Vagina (tissue), 2 donors: ENCODE data around the gene PTPRK. TPM values are rescaled to one million over a fixed set of nuclear protein-coding genes. Genes with fewer than 3 reads are reported as not detected.

Source experiments
- DNase-seq, 2 donors: peaks; one replicate each; pipeline ENCODE4 v3.0.0-alpha.2; 2017; ENCODE audit errors: extremely low spot score in 2 of 2
- H3K27ac ChIP-seq: fragments of 200-600 bp; sonication (generic); one replicate; pipeline ENCODE4 v1.5.1; 2019
- H3K27me3 ChIP-seq: fragments of 200-600 bp; sonication (generic); one replicate; pipeline ENCODE4 v1.5.1; 2019
- H3K36me3 ChIP-seq, 2 donors: fragments of 200-600 bp; sonication (generic); one replicate each; pipeline ENCODE4 v1.5.1; 2017 to 2019
- H3K4me1 ChIP-seq: fragments of 200-600 bp; sonication (generic); one replicate; pipeline ENCODE4 v1.5.1; 2019
- H3K4me3 ChIP-seq, 2 donors: fragments of 200-600 bp; sonication (generic); 1 replicate in 1 of 2; 2 replicates in 1 of 2; pipeline ENCODE4 v1.5.1; 2016 to 2019
- H3K9me3 ChIP-seq: fragments of 200-600 bp; sonication (generic); one replicate; pipeline ENCODE4 v1.5.1; 2019
- POLR2A ChIP-seq, 2 donors: fragments of 450-650 bp; IDR thresholded peaks; one replicate each; pipeline ENCODE4 v1.6.1; 2017; ENCODE audit warnings: antibody characterized with exemption in 2 of 2, mild to moderate bottlenecking in 2 of 2, moderate library complexity in 2 of 2
- POLR2AphosphoS5 ChIP-seq, 2 donors: sonication (generic); formaldehyde crosslinking; IDR thresholded peaks; one replicate each; pipeline ENCODE4 v1.9.0; 2017; ENCODE audit warnings: antibody characterized with exemption in 2 of 2, mild to moderate bottlenecking in 2 of 2, low read depth in 1 of 2; ENCODE audit not compliant: insufficient read depth in 1 of 2
- intact Hi-C: fragments of 100-400 bp; cut with DNase I; formaldehyde crosslinking; loops from one replicate; pipeline ENCODE4 v1.15.1; 2023
- total RNA-seq: library from RNA; depleted of rRNA; stranded (reverse); fragments of >200 nt; gene quantifications from one replicate; pipeline ENCODE4 v1.2.3, GENCODE V29; 2016
- TF ChIP-seq, protein P1 (sequence below), 3 experiments: fragments of 450-650 bp in 2 of 3; fragments of 200-600 bp in 1 of 3; sonication (generic) in 1 of 3; IDR thresholded peaks; one replicate each; pipeline ENCODE4 v1.5.1; 2017 to 2019; ENCODE audit warnings: antibody characterized with exemption in 3 of 3, mild to moderate bottlenecking in 2 of 3, moderate library complexity in 2 of 3

PTPRK gene
- total RNA-seq, 1 donor from 2014 or later: 82.5 TPM

DNA sequence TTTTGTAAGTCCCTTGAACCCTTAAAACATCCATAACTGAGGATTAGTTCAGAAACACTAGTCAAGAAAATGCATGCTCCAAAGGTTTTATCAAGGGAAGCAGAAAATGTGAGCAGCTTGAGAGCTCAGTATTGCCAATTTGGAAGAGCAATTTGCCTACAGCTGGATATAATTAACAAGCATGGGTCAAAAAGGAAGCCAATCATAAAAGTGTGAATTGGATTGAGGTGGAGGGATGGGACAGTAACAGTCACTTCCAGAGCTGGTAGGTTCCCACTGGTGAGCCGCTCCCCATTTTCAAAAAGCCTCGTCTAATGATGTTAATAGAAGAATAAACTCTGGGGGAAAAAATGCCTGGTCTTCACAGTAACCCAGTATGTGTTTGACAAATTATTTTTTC, 5.0 kb upstream of the PTPRK start:
- DNase-seq: no peak
- Histone ChIP-seq H3K36me3 (no peaks in the 10 kb centered on the region), H3K9me3 (no peaks in the 10 kb centered on the region), H3K4me1 (no peaks in the 10 kb centered on the region), H3K27ac (no peak overlapping the region), H3K27me3 (no peaks in the 10 kb centered on the region), H3K4me3 (no peak overlapping the region)
- TF ChIP-seq POLR2A (IDR thresholded peaks at IDR 0.05) (no peak), POLR2AphosphoS5 (IDR thresholded peaks at IDR 0.05; ENCODE audit: insufficient read depth in 1 of 2, low read depth in 1 of 2) (no peak)
- TF ChIP-seq, protein P1, sequence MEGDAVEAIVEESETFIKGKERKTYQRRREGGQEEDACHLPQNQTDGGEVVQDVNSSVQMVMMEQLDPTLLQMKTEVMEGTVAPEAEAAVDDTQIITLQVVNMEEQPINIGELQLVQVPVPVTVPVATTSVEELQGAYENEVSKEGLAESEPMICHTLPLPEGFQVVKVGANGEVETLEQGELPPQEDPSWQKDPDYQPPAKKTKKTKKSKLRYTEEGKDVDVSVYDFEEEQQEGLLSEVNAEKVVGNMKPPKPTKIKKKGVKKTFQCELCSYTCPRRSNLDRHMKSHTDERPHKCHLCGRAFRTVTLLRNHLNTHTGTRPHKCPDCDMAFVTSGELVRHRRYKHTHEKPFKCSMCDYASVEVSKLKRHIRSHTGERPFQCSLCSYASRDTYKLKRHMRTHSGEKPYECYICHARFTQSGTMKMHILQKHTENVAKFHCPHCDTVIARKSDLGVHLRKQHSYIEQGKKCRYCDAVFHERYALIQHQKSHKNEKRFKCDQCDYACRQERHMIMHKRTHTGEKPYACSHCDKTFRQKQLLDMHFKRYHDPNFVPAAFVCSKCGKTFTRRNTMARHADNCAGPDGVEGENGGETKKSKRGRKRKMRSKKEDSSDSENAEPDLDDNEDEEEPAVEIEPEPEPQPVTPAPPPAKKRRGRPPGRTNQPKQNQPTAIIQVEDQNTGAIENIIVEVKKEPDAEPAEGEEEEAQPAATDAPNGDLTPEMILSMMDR (IDR thresholded peaks at IDR 0.05): no peak
- intact Hi-C loops: no loop called here

DNA sequence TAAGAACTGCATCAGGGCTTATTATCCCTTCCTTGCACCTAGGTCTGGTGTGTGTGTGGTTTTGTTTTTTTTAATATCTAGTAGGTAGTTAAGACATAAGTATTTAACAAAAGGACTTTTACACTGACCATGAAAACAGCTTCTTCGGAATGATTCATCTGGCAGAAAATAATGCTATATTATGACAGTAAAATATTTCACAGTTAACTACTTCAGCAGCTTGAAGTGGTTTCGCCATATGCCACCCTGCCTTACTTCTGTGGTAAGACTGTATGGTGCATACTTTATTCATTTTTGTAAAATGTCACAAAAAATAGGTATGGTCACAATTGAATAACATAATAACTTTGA, 858 bp upstream of the PTPRK start:
- no peaks in the 10 kb centered on the region for H3K9me3 ChIP-seq
- H3K4me3 ChIP-seq: peak overlapping the region; percentile 64 to 80
- H3K27me3 ChIP-seq: no peaks in the 10 kb centered on the region
- no peaks in the 10 kb centered on the region for H3K36me3 ChIP-seq
- intact Hi-C loops: no loop called here
- DNase-seq: no peak
- H3K27ac ChIP-seq: peak overlapping the region; percentile 97
- TF ChIP-seq POLR2A (IDR thresholded peaks at IDR 0.05) (no peak), POLR2AphosphoS5 (IDR thresholded peaks at IDR 0.05; ENCODE audit: insufficient read depth in 1 of 2, low read depth in 1 of 2) (no peak)
- TF ChIP-seq, protein P1 (IDR thresholded peaks at IDR 0.05): no peak
- peaks cover 27% of the 10 kb centered on the region for H3K4me1 ChIP-seq

DNA sequence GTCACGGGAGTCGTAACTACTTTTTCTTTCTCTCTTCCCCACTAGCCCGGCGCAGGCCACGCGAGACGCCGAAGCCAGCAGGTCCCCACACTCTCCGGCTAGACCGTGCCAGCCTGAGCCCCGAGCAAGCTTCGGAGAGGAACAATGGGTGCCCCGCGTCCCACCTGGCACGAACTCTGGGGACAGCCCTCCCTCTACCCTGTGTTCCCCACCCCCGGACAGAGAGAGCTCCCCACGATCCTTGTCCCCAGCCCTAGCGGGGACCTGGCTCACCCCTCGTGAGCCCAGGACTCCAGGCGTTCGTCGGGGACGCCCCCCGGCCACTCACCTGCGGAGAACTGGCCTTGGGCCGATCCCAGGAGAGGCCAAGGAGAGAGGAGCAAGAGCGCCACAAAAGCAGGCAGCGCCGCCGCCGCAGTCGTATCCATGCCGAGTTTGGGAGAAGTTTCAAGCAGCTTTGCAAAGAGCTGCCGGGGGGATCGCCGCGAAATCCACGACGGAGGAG, 416 bp downstream of the PTPRK start:
- DNase-seq: peak in 1 of 2 donors; percentile 91
- H3K4me1 ChIP-seq: peaks cover 37% of the 10 kb centered on the region
- peak overlapping the region; percentile 64 to 80 for H3K4me3 ChIP-seq
- no peaks in the 10 kb centered on the region for H3K36me3 ChIP-seq
- intact Hi-C loops: no loop called here
- no peaks in the 10 kb centered on the region for H3K27me3 ChIP-seq
- no peaks in the 10 kb centered on the region for H3K9me3 ChIP-seq
- TF ChIP-seq POLR2AphosphoS5 (IDR thresholded peaks at IDR 0.05; ENCODE audit: insufficient read depth in 1 of 2, low read depth in 1 of 2): no peak
- H3K27ac ChIP-seq: peak overlapping the region; percentile 97

DNA sequence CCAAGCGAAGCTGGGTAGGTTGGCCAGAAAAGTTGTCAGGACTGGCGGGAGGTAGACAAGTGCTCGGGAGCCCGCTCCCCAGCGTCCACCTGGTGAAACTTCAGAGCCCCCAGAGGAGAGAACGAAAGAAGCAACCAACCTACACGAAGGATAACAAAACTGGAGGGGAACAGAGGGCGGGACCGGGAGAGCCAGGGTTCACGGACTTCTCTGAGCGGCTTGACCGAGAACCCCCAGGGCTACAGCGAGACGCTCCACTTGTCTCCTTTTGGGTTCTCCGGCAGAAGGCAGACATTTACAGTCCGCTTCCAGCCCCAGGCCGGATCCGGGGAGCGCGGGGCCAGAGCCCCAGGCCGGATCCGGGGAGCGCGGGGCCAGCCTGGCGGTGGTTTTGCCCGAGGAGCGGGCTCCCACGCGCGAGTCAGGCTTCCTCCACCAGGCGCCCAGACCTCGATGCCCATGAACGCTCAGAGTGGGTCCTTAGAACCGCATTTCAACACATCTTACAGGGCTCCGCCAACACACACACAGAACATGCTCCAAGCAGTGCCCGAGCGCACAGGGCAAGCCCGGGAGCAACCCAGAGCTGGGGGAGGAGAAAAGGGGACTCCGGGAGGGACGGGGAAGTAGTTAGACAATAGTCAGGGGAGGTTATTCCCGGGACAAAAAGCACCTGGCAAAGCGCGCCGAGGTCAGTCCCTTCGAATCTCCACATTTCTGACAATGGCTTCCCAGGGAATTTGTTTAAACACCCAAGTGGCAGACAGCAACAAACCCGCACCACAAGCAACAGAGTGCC, 1.1 kb downstream of the PTPRK start:
- no peaks in the 10 kb centered on the region for H3K9me3 ChIP-seq
- TF ChIP-seq, protein P1 (IDR thresholded peaks at IDR 0.05): peak in 1 of 3 experiments; percentile 4
- peak in 1 of 2 donors; percentile 48 for TF ChIP-seq POLR2AphosphoS5 (IDR thresholded peaks at IDR 0.05; ENCODE audit: insufficient read depth in 1 of 2, low read depth in 1 of 2)
- TF ChIP-seq POLR2A (IDR thresholded peaks at IDR 0.05): no peak
- peak overlapping the region; percentile 64 to 80 for H3K4me3 ChIP-seq
- intact Hi-C loops: no loop called here
- H3K27me3 ChIP-seq: no peaks in the 10 kb centered on the region
- no peak for DNase-seq
- peak overlapping the region; percentile 97 for H3K27ac ChIP-seq
- no peaks in the 10 kb centered on the region for H3K36me3 ChIP-seq
- peaks cover 43% of the 10 kb centered on the region for H3K4me1 ChIP-seq

DNA sequence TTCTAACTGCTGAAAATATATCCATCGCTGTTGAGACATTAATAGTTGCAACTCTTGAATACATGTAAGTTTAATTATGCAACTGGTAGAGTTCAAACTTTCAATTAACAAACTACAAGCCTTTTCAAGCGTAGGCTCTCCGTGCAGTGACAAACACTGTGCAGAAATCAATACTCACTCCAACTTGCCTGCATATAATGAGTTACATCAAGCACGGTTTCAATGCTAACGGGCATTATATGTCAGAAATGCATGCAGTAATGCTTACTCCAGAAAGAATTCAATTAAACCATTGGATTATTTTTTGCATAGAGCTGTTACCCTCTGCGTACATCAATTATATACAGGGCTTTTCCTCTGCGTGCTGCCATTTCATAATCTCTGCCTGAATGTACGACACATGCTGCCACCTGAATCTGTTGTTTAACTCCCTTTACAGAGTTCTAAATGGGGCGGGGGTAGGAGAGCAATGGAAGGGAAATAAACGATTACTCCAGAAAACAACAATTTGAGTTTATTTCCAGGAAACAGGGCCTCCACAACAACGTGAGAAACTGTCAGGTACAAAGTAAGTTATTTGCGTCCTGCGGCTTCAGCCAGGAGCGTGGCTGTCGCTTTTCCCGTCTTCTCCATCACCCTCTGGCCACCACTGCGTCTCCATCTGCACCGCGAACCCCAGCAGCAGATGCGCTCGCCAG, 1.8 kb downstream of the PTPRK start:
- intact Hi-C loops: no loop called here
- peaks cover 51% of the 10 kb centered on the region for H3K4me1 ChIP-seq
- TF ChIP-seq, protein P1 (IDR thresholded peaks at IDR 0.05): no peak
- TF ChIP-seq POLR2A (IDR thresholded peaks at IDR 0.05): no peak
- TF ChIP-seq POLR2AphosphoS5 (IDR thresholded peaks at IDR 0.05; ENCODE audit: insufficient read depth in 1 of 2, low read depth in 1 of 2): no peak

More for the DNA sequence above, 1.8 kb downstream of the PTPRK start:
- Histone ChIP-seq H3K36me3 (no peaks in the 10 kb centered on the region), H3K9me3 (no peaks in the 10 kb centered on the region), H3K27me3 (no peaks in the 10 kb centered on the region), H3K4me3 (peak overlapping the region; percentile 64 to 80), H3K27ac (peak overlapping the region; percentile 97)
- DNase-seq: no peak
